K562 (cell line): ENCODE data around the gene TRDN. TPM values are rescaled to one million over a fixed set of nuclear protein-coding genes. Genes with fewer than 3 reads are reported as not detected.

Experiments
- ATAC-seq: fragments of 200-7000 bp; cut with Tn5 transposase; 3 replicates; pipeline ENCODE4 v1.9.1; 2020; ENCODE audit warnings: moderate library complexity
- BruUV-seq: library from RNA; stranded (reverse); fragments of 400-500 nt; replicated peaks from 2 replicates; lab custom pipeline; 2021; lab: Mats Ljungman, UMichigan
- CTCF ChIA-PET: fragments of 300-600 bp; formaldehyde crosslinking; extraction: SDS; loops from one replicate; lab custom pipeline; 2021; ENCODE audit warnings: low intra/inter-chr PET ratio; lab: Yijun Ruan, JAX
- POLR2A ChIA-PET: fragments of 300-600, 350-650 bp; sonication (Branson Sonifier 250); formaldehyde crosslinking; extraction: SDS; loops from one replicate; lab custom pipeline; 2021; ENCODE audit warnings: antibody characterized with exemption, inconsistent platforms; lab: Yijun Ruan, JAX
- DNase-seq, 4 experiments: peaks; one replicate each; pipeline versions ENCODE4 v3.0.0 to v3.0.0-alpha.2; 2011 to 2018; ENCODE audit warnings: low spot score in 3 of 4, mixed read lengths in 3 of 4; ENCODE audit errors: extremely low read depth in 1 of 4
- FAIRE-seq: peaks from 2 replicates; lab custom pipeline; 2011; peaks lifted over from hg19 to GRCh38; lab: Jason Lieb, UNC
- H2AFZ ChIP-seq: 2 replicates; pipeline ENCODE4 v1.6.0; 2011; ENCODE audit warnings: low read depth, low read length, control low read depth, inconsistent platforms
- H3K27ac ChIP-seq: fragments of 200-600 bp; 3 replicates; pipeline ENCODE4 v1.8.0; 2011; ENCODE audit warnings: low read depth, mild to moderate bottlenecking, control low read depth, inconsistent platforms, low read length, moderate library complexity, mixed read lengths; ENCODE audit errors: extremely low read depth
- H3K27me3 ChIP-seq, 2 experiments: fragments of 300-600 bp in 1 of 2; 2 replicates in 1 of 2; 3 replicates in 1 of 2; pipeline versions ENCODE4 v1.6.0 to v1.8.0; 2011; ENCODE audit warnings: inconsistent platforms in 2 of 2, low read length in 2 of 2, mild to moderate bottlenecking in 1 of 2, mixed read lengths in 1 of 2, moderate library complexity in 1 of 2; ENCODE audit not compliant: control insufficient read depth in 2 of 2, insufficient read depth in 2 of 2
- H3K36me3 ChIP-seq: fragments of 300-600 bp; 3 replicates; pipeline ENCODE4 v1.8.0; 2011; ENCODE audit warnings: mild to moderate bottlenecking, low read length, inconsistent platforms; ENCODE audit not compliant: control insufficient read depth, insufficient read depth
- H3K4me1 ChIP-seq, 2 experiments: fragments of 200-600 bp in 1 of 2; replicated peaks in 1 of 2; 2 replicates in 1 of 2; 3 replicates in 1 of 2; pipeline versions ENCODE4 v1.5.1 to v1.8.0; 2011; ENCODE audit warnings: inconsistent platforms in 2 of 2, low read length in 2 of 2, mild to moderate bottlenecking in 1 of 2, mixed read lengths in 1 of 2, moderate library complexity in 1 of 2; ENCODE audit not compliant: control insufficient read depth in 2 of 2, insufficient read depth in 2 of 2
- H3K4me2 ChIP-seq: 2 replicates; pipeline ENCODE4 v1.6.1; 2011; ENCODE audit warnings: low read length, control low read depth, inconsistent platforms, mixed read lengths; ENCODE audit not compliant: insufficient read depth
- H3K4me3 ChIP-seq: fragments of 200-600 bp; sonication (generic), shearing (Covaris generic); 2 replicates; pipeline ENCODE4 v1.5.1; 2016; ENCODE audit warnings: control low read depth, inconsistent platforms
- H3K79me2 ChIP-seq: fragments of 200-600 bp; 3 replicates; pipeline ENCODE4 v1.8.0; 2011; ENCODE audit warnings: low read length, inconsistent platforms; ENCODE audit not compliant: control insufficient read depth, insufficient read depth
- H3K9ac ChIP-seq, 2 experiments: 2 replicates each; pipeline versions ENCODE4 v1.6.0 to v1.6.1; 2011; ENCODE audit warnings: low read depth in 2 of 2, low read length in 2 of 2, control low read depth in 1 of 2, inconsistent platforms in 1 of 2, mild to moderate bottlenecking in 1 of 2, mixed read lengths in 1 of 2; ENCODE audit not compliant: insufficient read depth in 1 of 2
- H3K9me1 ChIP-seq: one replicate; pipeline ENCODE4 v1.6.0; 2011; ENCODE audit warnings: inconsistent platforms, mild to moderate bottlenecking, low read length, moderate library complexity; ENCODE audit not compliant: control insufficient read depth, insufficient read depth
- H3K9me3 ChIP-seq: replicated peaks from 2 replicates; pipeline ENCODE4 v1.5.1; 2011; ENCODE audit warnings: low read depth, low read length, inconsistent platforms; ENCODE audit not compliant: control insufficient read depth, insufficient read depth
- H4K20me1 ChIP-seq: replicated peaks from 2 replicates; pipeline ENCODE4 v1.6.1; 2011; ENCODE audit warnings: low read length, inconsistent platforms, mixed read lengths; ENCODE audit not compliant: control insufficient read depth, insufficient read depth
- BRCA1 ChIP-seq, 2 experiments: fragments of 450-650 bp in 1 of 2; sonication (generic) in 1 of 2; formaldehyde crosslinking in 1 of 2; IDR thresholded peaks; 2 replicates each; pipeline versions ENCODE4 v1.5.0 to v1.6.1; 2017 to 2020; ENCODE audit warnings: mild to moderate bottlenecking in 1 of 2, missing genetic modification reagents in 1 of 2
- CBX8 ChIP-seq: fragments of 200-600 bp; sonication (generic); IDR thresholded peaks from 2 replicates; pipeline ENCODE4 v1.6.1; 2012; ENCODE audit warnings: borderline replicate concordance, mixed run types, low read depth, mild to moderate bottlenecking, moderate library complexity, mixed read lengths, low read length, control low read depth, inconsistent platforms; ENCODE audit not compliant: poor library complexity, severe bottlenecking; ENCODE audit errors: extremely low read depth
- ELF4 ChIP-seq: fragments of 450-650 bp; formaldehyde crosslinking; IDR thresholded peaks from 2 replicates; pipeline ENCODE4 v1.4.0; 2022; ENCODE audit warnings: missing genetic modification characterization
- HLTF ChIP-seq: fragments of 450-650 bp; IDR thresholded peaks from 2 replicates; pipeline ENCODE4 v1.6.1; 2016
- HMGN3 ChIP-seq: IDR thresholded peaks from 2 replicates; pipeline ENCODE4 v1.6.1; 2011; ENCODE audit warnings: borderline replicate concordance, low read depth, mild to moderate bottlenecking, mixed read lengths, low read length; ENCODE audit not compliant: insufficient read length; ENCODE audit errors: extremely low read depth
- MEF2A ChIP-seq: IDR thresholded peaks from 2 replicates; pipeline ENCODE4 v1.6.1; 2011; ENCODE audit warnings: low read depth, mild to moderate bottlenecking, low read length, moderate library complexity; ENCODE audit not compliant: control insufficient read depth
- MIER1 ChIP-seq: fragments of 450-650 bp; IDR thresholded peaks from 2 replicates; pipeline ENCODE4 v1.6.1; 2016; ENCODE audit warnings: antibody characterized with exemption, mild to moderate bottlenecking, low read depth
- SIX5 ChIP-seq, 2 experiments: IDR thresholded peaks; 2 replicates each; pipeline ENCODE4 v1.6.1; 2011; ENCODE audit warnings: low read length in 2 of 2, borderline replicate concordance in 1 of 2, low read depth in 1 of 2, mild to moderate bottlenecking in 1 of 2, moderate library complexity in 1 of 2; ENCODE audit not compliant: insufficient read depth in 1 of 2
- TCF7 ChIP-seq: sonication (generic); IDR thresholded peaks from 2 replicates; pipeline ENCODE4 v1.6.1; 2016; ENCODE audit warnings: antibody characterized with exemption, borderline replicate concordance
- ZBTB7A ChIP-seq: IDR thresholded peaks from 2 replicates; pipeline ENCODE4 v1.6.1; 2011; ENCODE audit warnings: low read depth, mild to moderate bottlenecking, low read length, moderate library complexity, borderline replicate concordance; ENCODE audit not compliant: control insufficient read depth
- ZNF121 ChIP-seq: sonication (generic); formaldehyde crosslinking; conservative IDR thresholded peaks from 2 replicates; pipeline ENCODE4 v1.8.0; 2022; ENCODE audit warnings: missing genetic modification reagents
- ZNF395 ChIP-seq: fragments of 200-800 bp; sonication (Bioruptor generic); IDR thresholded peaks from 2 replicates; pipeline ENCODE4 v1.6.1; 2017; ENCODE audit warnings: missing genetic modification characterization, missing compliant biosample characterization
- WGBS: fragments of 100-300 bp; shearing (Covaris generic); methylation state at CpG from one replicate; pipeline ENCODE4 v1.1.6; 2016; ENCODE audit warnings: low coverage, mixed read lengths; ENCODE audit not compliant: insufficient coverage; ENCODE audit errors: missing lambda C conversion rate; 5-methylcytosine and 5-hydroxymethylcytosine counted together
- in situ Hi-C: fragments of 300-500 bp; cut with MboI; formaldehyde crosslinking; loops from 4 replicates; pipeline ENCODE4 v1.15.0; 2018; ENCODE audit warnings: inconsistent platforms, mixed read lengths
- intact Hi-C: fragments of 100-400 bp; cut with micrococcal nuclease; formaldehyde crosslinking; loops from 2 replicates; pipeline ENCODE4 v1.14.2; 2022
- polyA plus RNA-seq, 8 experiments: library from polyadenylated mRNA; depleted of rRNA in 4 of 8; stranded (reverse) in 5 of 8; unstranded in 3 of 8; fragments of >200 nt; fragmentation: Nextera tagmentation in 2 of 8; fragmentation: Illumina TruSeq in 1 of 8; extraction: Ambion mirVana in 2 of 8; extraction: Trizol in 1 of 8; gene quantifications; 2 replicates each; pipeline versions ENCODE4 v1.2.1 to v1.2.3, GENCODE V29; 2011 to 2014; ENCODE audit warnings: inconsistent platforms in 1 of 8, missing spikeins in 1 of 8
- total RNA-seq, 7 experiments: library from RNA; depleted of rRNA in 6 of 7; stranded (reverse); fragments of >200 nt in 6 of 7; fragmentation: Illumina TruSeq in 2 of 7; extraction: Trizol in 2 of 7; gene quantifications; 2 replicates each; pipeline versions ENCODE4 v1.2.1 to v1.2.3, GENCODE V29; 2011 to 2021; ENCODE audit warnings: low replicate concordance in 1 of 7

The TRDN gene
- total and polyA plus RNA-seq, 9 of the 15 experiments (the other 6 are each of a cell fraction or from before 2014, with no cell fraction given): 0.05 to 0.50 (median 0.16) TPM

GRCh38 chr6:123223461-123223860, 413.3 kb downstream of the TRDN start (continued):
- no peak for TF ChIP-seq CBX8
- no peak for TF ChIP-seq ELF4

GRCh38 chr6:123215211-123215610, 421.5 kb downstream of the TRDN start:
- H3K4me1 ChIP-seq: no peaks in the 10 kb centered on the region
- TF ChIP-seq SIX5 (IDR thresholded peaks at IDR 0.05; ENCODE audit: borderline replicate concordance in 1 of 2, insufficient read depth in 1 of 2, low read depth in 1 of 2, low read length in 2 of 2) (no peak), ZNF395 (CRISPR knock-in tag) (no peak), HLTF (no peak), ZNF121 (CRISPR knock-in tag) (no peak), ZBTB7A (no peak), MIER1 (no peak), TCF7 (no peak), BRCA1 (IDR thresholded peaks at IDR 0.05) (no peak), BRCA1 (CRISPR knock-in tag; IDR thresholded peaks at IDR 0.05) (no peak), HMGN3 (no peak), MEF2A (no peak)
- H3K4me2 ChIP-seq: no peak overlapping the region
- H3K9me3 ChIP-seq: no peaks in the 10 kb centered on the region
- BruUV-seq: no TSS peak
- 12% methylated on average over 4 of the region's 4 CpGs for WGBS
- H4K20me1 ChIP-seq: no peaks in the 10 kb centered on the region
- no peak for DNase-seq
- no peak overlapping the region for H3K27ac ChIP-seq
- no peak overlapping the region; the same call in 1 of the 2 replicates for H2AFZ ChIP-seq
- no peaks in the 10 kb centered on the region for H3K79me2 ChIP-seq
- H3K27me3 ChIP-seq: no peaks in the 10 kb centered on the region
- intact Hi-C loops: no loop called here
- POLR2A ChIA-PET: no interaction called here
- in situ Hi-C loops: no loop called here
- H3K9me1 ChIP-seq: no peaks in the 10 kb centered on the region
- no peak for ATAC-seq
- H3K4me3 ChIP-seq: no peak overlapping the region
- no peak for FAIRE-seq
- CTCF ChIA-PET: no interaction called here
- no peak overlapping the region for H3K9ac ChIP-seq
- no peaks in the 10 kb centered on the region for H3K36me3 ChIP-seq
